GM21786 (cell line): ENCODE data around the gene HS2ST1.
"Not testable (repeated sequence)": the region's sequence is repeated elsewhere in the genome, so short reads cannot be mapped to it uniquely, and the experiment has no call there.

Experiments used
- ATAC-seq: cut with Tn5 transposase; IDR thresholded peaks from one replicate; pipeline ENCODE4 v1.9.1; 2021; ENCODE audit not compliant: unreplicated experiment

HS2ST1 gene

DNA sequence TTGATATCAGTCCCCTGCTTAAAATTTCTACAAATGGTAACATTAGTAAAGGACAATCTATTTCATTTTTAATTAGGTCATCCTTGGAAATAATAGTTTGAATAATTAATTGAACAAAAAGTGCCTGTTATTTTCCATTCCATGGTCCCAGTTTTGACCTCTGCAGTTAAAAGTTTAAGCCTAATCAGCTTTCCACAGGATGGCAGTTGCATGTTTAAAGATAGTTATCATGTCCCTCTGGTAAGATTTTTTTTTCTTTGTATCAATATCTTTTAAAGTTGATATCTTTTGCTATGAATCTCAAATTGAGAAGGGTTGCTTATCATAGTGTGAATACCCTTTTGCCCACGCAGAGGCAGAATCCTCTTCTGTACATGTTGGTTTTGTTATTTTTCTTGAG is 90.4 kb downstream of the HS2ST1 start:
- ATAC-seq = no peak

DNA sequence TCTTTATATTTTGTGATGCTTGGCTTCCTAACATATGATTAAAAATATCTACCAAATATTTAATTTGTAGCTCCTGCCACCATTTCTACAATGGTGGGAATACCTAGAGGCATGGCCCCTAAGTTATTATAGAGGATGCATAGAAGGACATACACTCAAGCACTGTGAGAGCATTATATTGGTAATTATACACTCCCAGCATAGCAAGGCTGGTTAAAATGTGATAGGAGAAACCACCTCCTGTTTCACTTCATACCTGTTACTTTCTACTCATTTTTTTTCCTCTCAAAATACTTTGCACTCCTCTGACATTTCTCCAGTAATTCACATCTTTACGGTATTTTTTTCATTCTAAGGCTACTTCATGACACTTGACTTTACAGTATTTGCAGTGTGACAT is 92.9 kb downstream of the HS2ST1 start:
- peak; percentile 70 for ATAC-seq

DNA sequence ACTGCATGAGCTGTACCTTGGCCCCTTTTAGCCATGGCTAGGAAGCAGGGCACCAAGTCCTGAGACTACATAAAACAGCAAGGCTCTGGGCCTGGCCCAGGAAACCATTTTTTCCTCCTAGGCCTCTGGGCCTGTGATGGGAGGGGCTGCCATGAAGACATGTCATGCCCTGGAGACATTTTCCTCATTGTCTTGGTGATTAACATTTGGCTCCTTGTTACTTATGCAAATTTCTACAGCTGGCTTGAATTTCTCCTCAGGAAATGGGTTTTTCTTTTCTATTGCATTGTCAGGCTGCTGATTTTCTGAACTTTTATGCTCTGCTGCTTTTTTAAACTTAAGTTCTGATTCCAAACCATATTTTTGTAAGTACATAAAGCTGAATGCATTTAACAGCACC is 99.0 kb downstream of the HS2ST1 start:
- not testable (repeated sequence) for ATAC-seq

- no peak for ATAC-seq
Observed at GRCh38 chr1:87017998-87018672, 103.7 kb downstream of the HS2ST1 start.

GRCh38 chr1:87023326-87023725 is 108.9 kb downstream of the HS2ST1 start:
- ATAC-seq = no peak

DNA sequence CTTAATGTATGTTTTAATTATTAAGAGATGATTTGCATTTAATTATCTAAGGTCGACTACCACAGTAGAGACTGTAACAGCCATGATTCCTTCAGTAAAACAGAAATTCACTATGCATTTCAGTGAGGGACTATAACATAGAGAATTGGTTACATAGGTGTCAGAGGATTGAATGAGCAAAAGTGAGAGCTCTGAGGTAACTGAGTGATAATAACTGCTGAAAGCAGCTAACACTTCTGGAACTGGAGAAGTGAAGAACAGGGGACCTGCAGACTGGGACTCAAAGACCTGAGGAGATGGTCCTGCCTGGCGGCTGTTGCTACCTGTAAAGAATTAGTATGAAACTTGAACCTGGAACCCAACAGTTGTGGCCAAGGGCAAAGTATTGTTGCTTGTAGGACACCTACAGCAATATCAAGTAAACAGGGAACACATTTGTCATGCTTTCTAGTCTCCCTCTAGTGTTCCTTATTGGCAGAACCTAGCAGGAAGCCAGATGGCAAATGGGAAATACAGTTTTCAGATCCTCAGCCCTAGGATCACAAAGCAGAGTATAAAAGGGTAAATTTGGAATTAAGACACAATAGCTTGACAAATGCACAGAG is 110.6 kb downstream of the HS2ST1 start:
- ATAC-seq = peak; percentile 77

DNA sequence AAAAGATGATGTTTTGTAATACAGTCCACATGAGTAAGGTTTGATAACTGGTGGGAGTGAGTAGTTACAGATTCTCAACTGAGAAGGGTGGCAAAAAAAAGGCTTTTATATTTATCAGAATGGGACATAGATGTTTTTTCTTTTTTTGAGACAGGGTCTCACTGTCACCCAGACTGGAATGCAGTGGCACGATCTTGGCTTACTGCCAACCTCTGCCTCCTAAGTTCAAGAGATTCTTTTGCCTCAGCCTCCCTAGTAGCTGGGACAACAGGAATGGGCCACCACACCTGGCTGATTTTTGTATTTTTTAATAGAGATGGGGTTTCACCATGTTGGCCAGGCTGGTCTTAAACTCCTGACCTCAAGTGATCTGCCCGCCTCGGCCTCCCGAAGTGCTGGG is 113.1 kb downstream of the HS2ST1 start:
- ATAC-seq = not testable (repeated sequence)

DNA sequence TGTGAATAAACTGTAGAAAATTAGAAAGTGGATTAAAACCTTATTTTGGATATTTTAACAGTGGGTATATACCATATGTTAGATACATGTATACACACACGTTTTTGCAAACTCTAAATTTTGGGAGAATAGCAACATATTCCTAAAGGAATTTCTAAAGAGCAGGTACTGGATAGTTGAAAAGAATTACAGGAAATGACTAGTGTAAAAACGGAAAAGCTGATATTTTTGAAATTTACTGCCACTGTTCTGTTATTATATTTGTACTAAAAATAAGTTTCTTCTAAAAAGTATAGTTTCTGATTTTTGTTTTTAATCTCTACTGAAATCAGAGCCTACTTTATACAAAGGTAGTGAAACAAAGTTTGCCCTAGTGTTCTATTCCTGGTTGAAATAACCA is 114.1 kb downstream of the HS2ST1 start:
- no peak for ATAC-seq

DNA sequence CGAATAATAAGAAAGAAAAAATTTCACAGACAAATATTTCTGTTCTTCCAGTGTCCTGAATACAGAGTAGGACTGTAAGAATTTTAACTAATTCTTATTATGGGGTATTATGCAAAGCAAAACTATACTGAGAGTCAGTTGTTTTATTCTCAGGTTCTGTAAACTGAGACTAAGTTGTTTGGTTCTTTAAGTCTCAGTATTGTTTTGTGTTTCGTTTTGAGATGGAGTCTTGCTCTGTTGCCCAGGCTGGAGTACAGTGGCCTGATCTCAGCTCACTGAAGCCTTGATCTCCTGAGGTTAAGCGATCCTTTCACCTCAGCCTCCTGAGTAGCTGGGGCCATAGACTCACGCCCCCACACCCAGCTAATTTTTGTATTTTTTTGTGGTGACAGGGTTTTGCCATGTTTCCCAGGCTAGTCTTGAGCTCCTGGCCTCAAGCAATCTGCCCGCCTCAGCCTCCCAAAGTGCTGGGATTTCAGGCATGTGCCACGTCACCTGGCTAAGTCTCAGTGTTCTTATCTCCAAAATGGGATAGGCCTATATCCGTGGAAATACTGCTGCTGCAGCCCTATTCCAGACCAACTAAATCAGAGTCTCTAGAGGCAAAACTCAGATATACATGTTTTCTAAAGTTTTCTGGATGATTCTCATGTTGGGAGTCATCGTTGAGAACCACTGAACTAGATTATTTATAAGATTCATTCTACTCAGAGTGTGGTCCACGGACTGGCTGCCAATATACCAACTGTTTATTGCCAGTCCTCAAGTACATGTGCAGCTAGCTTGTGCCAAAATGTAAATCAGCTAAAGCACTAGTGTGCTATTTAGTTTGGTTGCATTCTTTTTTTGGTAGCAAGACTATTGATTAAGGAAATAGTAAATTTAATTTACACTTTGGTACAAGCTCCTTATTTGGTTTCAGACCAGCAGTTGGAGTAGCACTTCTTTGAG is 116.6 kb downstream of the HS2ST1 start:
- peak; percentile 91 for ATAC-seq

GRCh38 chr1:87034351-87034750 is 119.9 kb downstream of the HS2ST1 start:
- ATAC-seq = no peak

GRCh38 chr1:87039096-87039495 is 124.7 kb downstream of the HS2ST1 start:
- ATAC-seq = no peak

DNA sequence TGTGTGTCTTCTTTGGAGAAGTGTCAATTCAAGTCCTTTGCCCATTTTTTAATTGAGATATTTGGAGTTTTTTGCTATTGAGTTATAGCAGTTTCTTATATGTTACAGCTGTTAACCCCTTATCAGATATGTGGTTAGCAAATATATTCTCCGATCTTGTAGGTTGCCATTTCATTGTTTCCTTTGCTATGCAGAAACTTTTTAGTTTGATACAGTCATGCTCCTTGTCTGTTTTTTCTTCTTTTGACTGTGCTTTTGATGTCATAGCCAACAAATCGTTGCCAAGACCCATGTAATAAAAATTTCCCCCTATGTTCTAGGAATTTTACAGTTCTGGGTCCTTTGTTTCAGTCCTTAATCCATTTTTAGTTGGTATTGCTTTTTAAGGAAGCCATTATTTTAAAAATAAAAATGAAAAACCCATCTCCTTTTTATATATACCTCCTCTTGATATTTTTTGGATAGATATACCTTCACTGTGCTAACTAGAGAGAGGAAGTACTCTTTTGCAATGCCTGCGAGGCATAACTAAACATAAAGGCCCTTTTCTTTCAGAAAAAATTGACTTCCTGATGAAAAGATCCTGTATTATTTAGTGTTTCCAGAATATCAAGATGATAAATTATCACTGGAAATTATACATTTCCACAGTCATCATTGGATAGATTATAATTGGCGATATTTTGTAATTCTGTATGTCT is 127.8 kb downstream of the HS2ST1 start:
- no peak for ATAC-seq

DNA sequence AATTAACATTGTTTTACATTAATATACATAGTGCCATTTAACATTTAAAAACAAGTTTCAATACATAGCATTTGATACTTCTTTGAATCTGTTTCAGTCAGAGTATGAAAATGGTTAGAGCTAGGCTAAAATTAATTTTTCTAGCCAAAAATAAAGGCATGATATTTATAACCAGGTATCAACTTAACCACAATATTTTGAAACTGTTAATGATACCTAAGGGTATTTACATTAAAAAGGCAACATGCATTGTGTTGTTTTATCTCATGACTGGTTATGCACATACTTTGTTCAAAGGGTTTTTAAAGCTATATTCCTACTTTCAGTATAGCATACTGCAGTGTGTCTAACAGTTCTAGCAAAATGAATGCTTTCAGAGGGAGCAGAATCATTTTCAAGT is 130.0 kb downstream of the HS2ST1 start:
- ATAC-seq = peak; percentile 36

- ATAC-seq = peak; percentile 74
Observed at GRCh38 chr1:87044840-87045239, 130.4 kb downstream of the HS2ST1 start.

- peak; percentile 38 for ATAC-seq
Observed at GRCh38 chr1:87045761-87046304, 131.4 kb downstream of the HS2ST1 start.

DNA sequence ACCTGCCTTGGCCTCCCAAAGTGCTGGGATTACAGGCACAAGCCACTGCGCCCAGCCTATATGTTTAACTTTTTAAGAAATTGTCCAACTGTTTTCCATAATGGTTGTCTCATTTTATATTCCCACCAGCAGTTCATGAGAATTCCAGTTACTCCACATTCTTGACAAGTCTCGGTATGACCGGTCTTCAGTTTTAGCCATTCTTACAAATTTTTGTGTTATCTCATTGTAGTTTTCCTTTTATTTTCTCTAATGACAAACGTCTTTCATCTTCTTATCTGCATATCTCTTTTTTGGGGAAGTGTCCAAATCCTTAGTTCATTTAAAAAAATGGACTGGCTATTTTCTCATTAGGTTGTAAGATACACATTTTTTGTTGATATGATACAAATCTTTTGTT is 132.5 kb downstream of the HS2ST1 start:
- ATAC-seq = no peak

DNA sequence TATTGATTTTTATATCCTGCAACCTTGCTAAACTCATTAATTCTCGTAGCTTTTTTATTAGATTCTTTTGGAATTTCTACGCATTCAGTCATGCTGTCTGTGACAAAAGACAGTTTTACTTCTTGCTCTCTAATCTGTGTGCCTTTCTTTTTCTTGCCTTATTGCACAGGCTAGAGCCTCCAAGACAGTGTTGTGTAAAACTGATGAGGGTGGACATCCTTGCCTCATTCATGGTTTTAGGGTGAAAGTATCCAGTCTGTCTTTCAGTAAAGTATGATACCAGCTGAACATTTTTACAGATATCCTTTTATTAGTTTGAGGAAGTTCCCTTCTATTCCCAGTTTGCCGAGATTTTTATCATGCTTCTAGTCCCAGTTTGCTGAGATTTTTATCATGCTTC is 133.8 kb downstream of the HS2ST1 start:
- ATAC-seq = no peak

GRCh38 chr1:87051965-87052364 is 137.5 kb downstream of the HS2ST1 start:
- peak; percentile 57 for ATAC-seq

GRCh38 chr1:87052400-87052799 is 138.0 kb downstream of the HS2ST1 start:
- ATAC-seq = no peak

DNA sequence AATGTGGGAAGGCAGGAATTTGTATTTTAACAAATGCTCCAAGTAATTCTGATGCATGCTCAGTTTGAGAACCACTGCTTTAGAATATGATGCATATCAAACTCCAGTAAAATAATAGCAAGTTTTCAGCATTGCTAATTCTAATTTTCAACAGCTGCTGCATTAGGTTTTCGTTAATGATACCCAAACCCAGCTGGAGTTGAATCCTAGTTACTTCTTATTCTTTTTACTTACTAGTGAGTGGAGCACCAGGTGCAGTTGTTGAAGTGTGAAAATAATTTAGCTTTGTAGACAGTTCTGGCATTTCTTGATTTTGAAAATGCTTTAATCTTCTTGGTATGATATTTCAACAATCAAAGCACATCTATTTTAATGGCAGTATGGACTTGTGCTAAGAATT is 138.5 kb downstream of the HS2ST1 start:
- no peak for ATAC-seq

DNA sequence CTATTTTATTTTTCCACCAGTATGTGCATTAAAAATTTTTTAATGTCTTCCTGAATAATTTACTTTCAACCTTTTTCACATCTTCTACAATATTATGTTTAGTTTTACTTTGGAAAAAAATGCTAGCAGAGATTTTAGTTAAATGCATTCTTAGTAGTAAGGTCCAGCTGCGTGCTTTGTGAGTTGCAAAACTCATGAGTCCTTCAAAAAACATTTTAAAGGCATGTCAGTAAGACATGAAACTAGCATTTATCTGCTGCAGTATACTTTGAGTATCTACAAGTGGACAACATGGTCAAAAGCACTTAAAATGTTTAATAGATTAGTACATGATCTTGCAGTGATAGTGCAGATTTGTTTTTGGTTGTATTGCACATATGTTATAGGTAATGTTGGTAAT is 139.0 kb downstream of the HS2ST1 start:
- ATAC-seq = no peak
